Measurements from ENCODE around the gene ZNF669.

Gene ZNF669

DNA sequence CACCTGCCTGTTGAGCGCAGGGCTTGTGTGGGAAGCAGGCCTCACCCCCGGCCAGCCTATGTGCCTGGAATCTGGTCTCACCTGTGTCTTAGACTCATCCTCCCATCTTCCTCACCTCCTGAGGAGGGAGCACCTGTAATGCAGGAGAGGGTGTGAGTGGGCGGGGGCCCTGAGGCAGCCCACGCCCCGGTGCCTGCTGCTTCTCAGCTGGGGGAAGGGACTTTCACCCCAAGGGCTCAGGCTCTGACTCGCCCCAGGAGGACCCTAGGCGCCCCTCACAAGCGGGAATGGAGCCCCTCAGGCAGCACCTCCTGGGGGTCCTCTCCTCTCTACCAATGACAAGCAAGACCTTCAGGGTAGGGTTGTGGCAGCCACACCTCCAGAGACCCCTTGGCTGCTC, 18.8 kb downstream of the ZNF669 start:
- TF ChIP-seq, protein P1, sequence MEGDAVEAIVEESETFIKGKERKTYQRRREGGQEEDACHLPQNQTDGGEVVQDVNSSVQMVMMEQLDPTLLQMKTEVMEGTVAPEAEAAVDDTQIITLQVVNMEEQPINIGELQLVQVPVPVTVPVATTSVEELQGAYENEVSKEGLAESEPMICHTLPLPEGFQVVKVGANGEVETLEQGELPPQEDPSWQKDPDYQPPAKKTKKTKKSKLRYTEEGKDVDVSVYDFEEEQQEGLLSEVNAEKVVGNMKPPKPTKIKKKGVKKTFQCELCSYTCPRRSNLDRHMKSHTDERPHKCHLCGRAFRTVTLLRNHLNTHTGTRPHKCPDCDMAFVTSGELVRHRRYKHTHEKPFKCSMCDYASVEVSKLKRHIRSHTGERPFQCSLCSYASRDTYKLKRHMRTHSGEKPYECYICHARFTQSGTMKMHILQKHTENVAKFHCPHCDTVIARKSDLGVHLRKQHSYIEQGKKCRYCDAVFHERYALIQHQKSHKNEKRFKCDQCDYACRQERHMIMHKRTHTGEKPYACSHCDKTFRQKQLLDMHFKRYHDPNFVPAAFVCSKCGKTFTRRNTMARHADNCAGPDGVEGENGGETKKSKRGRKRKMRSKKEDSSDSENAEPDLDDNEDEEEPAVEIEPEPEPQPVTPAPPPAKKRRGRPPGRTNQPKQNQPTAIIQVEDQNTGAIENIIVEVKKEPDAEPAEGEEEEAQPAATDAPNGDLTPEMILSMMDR (IDR thresholded peaks at IDR 0.05; ENCODE audit: control extremely low read depth, extremely low read depth, low read depth, missing control alignments): no peak
- POLR2A ChIA-PET: no interaction called here
- CTCF ChIA-PET: no interaction called here
- no peak for DNase-seq (ENCODE audit: extremely low spot score)

DNA sequence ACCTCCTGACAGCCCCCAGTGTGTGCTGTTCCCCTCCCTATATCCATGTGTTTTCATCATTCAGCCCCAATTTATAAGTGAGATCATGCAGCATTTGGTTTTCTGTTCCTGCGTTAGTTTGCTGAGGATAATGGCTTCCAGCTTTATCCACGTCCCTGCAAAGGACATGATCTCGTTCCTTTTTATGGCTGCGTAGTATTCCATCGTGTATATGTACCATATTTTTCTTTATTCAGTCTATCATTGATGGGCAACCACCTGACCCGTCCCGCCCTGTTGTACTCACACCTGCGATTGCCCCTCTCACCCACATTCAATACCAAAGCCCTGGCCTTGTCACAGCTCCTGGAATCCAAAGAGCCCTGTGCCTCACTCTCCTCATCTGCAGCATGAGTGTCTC, 19.4 kb downstream of the ZNF669 start:
- DNase-seq (ENCODE audit: extremely low spot score): no peak
- CTCF ChIA-PET: no interaction called here
- POLR2A ChIA-PET: no interaction called here
- TF ChIP-seq, protein P1 (IDR thresholded peaks at IDR 0.05; ENCODE audit: control extremely low read depth, extremely low read depth, low read depth, missing control alignments): no peak

DNA sequence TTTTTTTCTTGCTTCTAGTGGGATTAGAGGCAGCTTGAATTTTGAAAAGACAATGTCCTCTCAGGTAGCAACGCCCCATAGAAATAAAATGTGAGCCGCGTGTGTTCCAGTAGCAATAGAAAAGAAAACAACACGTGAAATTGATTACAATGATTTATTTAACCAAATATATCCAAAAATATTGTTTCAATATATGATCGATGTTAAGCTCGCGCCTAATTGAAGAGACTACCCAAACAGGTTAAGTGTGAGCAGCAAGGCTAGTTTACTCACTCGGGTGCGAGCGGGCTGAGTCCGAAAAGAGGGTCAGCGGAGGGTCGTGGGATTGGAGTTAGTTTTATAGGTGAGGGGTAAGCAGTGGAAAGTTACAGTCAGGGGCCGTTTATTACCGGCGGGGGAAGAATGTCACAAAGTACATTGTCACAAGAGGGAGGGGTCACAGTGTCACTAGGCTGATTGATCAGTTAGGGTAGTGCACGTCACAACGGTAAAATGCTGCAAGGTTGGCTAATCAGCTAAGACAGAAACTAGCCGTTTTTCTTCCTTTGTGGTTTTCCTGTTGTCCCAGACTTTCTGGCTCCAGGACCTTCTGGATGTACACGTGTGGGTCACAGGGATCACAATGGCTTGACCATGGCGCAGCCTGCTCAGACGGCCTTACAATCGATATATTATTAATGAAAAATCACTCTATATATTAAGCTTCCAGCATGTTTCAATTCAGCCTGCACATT, 24.8 kb downstream of the ZNF669 start:
- TF ChIP-seq, protein P1 (IDR thresholded peaks at IDR 0.05; ENCODE audit: control extremely low read depth, extremely low read depth, low read depth, missing control alignments): no peak
- ChIA-PET POLR2A (no interaction called here), CTCF (interaction anchor here (0.9 to 1.6 kb wide), 5 partner anchors 24 to 131 kb away, joined by 3 to 4 read pairs (median 3); no protein-coding TSS in a partner anchor)
- DNase-seq (ENCODE audit: extremely low spot score): no peak

DNA sequence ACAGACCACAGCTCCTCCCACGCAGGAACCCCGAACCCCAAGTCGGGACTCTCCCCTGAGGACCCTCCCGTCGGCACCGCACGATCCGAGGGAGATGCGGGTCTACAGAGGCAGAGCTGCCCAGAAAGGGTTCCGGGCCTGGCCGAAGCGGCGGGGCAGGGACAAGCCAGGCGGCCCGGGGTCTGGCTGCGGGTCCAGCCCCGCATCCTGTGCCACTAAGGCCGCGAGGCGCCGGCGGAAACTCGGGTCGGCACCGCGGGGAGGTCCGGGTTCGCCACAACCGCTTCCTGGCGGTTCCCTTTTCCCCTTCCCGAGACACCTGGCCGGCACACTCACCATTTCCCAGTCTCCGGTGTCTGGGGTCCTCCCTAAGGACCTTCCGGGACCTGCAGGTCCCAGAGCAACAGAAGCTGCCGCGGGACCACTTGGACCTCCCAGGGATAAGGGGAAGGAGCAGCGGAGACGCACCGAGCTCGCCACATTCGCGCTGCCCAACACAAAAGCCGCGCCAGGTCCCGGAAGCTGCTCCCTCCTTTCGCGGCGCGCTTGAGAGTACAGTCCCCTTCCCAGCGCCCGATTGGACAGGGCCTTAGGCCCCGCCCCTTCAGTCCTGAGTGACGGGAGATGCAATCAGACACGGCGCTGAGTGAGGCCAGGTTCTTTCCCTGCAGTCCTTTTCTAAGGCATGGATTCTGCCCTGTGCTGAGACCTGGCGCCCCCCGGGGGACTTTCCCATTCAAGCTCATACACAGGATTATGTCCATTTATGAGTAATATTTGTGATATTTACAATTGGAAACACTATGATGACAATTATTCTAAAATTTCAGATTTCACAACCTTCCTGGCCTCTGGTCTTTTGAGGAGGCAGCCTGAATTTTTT, 25.7 kb downstream of the ZNF669 start, which contains the start of gene ZNF670:
Gene ZNF670, minus strand, starts transcription at position 554 of the 883 bp plus-strand sequence. Its CDS starts 215 bp downstream, at position 339.
- ChIA-PET CTCF (interaction anchor here (0.9 to 1.6 kb wide), 5 partner anchors 23 to 132 kb away, joined by 3 to 4 read pairs (median 3); no protein-coding TSS in a partner anchor), POLR2A (no interaction called here)
- TF ChIP-seq, protein P1 (IDR thresholded peaks at IDR 0.05; ENCODE audit: control extremely low read depth, extremely low read depth, low read depth, missing control alignments): no peak
- DNase-seq (ENCODE audit: extremely low spot score): peak; percentile 95

DNA sequence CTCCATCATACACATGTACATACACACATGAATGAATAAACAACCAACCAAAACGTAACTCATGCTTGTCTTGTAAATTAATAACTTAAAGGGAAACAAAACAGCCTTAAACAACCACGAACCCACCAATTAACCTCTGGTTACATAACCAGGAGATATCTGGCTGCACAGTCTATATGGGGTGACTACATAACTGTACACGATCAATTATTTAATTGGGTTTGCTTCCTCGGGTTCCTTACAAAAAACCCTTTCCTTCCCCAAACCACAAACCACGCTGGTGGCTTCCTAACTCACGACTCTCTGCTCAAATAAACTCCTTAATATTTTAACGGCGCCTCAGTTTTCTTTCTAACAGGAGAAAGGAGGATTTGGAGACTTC, 26.3 kb downstream of the ZNF669 start:
- TF ChIP-seq, protein P1 (IDR thresholded peaks at IDR 0.05; ENCODE audit: control extremely low read depth, extremely low read depth, low read depth, missing control alignments): no peak
- ChIA-PET CTCF (interaction anchor here (1.5 to 1.6 kb wide), 2 partner anchors 52 to 133 kb away, joined by 3 read pairs; no protein-coding TSS in a partner anchor), POLR2A (no interaction called here)
- DNase-seq (ENCODE audit: extremely low spot score): no peak

DNA sequence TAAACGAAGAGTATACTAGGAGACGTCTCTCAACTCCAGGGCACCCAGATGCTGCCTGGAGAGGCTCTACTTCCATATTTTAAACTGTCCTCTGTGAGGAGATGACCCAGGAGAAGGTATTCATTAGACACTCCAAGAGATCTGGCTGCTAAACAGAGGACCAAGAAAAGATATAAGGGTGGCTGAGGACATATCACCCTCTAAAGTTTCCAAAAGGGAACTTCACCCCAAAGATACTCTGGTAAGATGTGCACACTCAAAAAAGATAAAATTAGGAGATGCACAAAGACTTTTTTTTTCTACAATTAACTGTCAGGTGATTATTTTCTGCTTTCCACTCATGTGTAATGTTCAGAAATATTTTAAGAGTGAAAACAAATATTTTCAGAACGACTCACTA, 26.9 kb downstream of the ZNF669 start:
- CTCF ChIA-PET: no interaction called here

More for the DNA sequence above, 26.9 kb downstream of the ZNF669 start:
- TF ChIP-seq, protein P1 (IDR thresholded peaks at IDR 0.05; ENCODE audit: control extremely low read depth, extremely low read depth, low read depth, missing control alignments): no peak
- POLR2A ChIA-PET: no interaction called here
- no peak for DNase-seq (ENCODE audit: extremely low spot score)
